H9 (cell line): ENCODE data around the gene DNAI7. TPM values are rescaled to one million over a fixed set of nuclear protein-coding genes. Genes with fewer than 3 reads are reported as not detected.

Experiments used
- DNase-seq: peaks from one replicate; pipeline ENCODE4 v3.0.0-alpha.2; 2017
- H2AFZ ChIP-seq: one replicate; pipeline ENCODE4 v1.6.1; 2013; ENCODE audit warnings: mild to moderate bottlenecking, low read length, control low read depth, moderate library complexity
- H2AK5ac ChIP-seq: 2 replicates; pipeline ENCODE4 v1.6.1; 2013; ENCODE audit warnings: low read length, control low read depth, mixed read lengths; ENCODE audit not compliant: insufficient read length
- H2BK120ac ChIP-seq: one replicate; pipeline ENCODE4 v1.6.1; 2013; ENCODE audit warnings: low read depth, mild to moderate bottlenecking, low read length, control low read depth, inconsistent platforms; ENCODE audit not compliant: poor library complexity, severe bottlenecking
- H2BK12ac ChIP-seq: 2 replicates; pipeline ENCODE4 v1.6.1; 2013; ENCODE audit warnings: low read length, control low read depth, mixed read lengths, low read depth; ENCODE audit not compliant: insufficient read length
- H2BK15ac ChIP-seq: 2 replicates; pipeline ENCODE4 v1.6.1; 2013; ENCODE audit warnings: low read depth, low read length, control low read depth
- H2BK20ac ChIP-seq: one replicate; pipeline ENCODE4 v1.6.1; 2013; ENCODE audit warnings: low read depth, mild to moderate bottlenecking, low read length, control low read depth, inconsistent platforms; ENCODE audit not compliant: poor library complexity, severe bottlenecking
- H2BK5ac ChIP-seq: 2 replicates; pipeline ENCODE4 v1.6.1; 2013; ENCODE audit warnings: low read length, control low read depth, mixed read lengths; ENCODE audit not compliant: insufficient read length
- H3K14ac ChIP-seq: 2 replicates; pipeline ENCODE4 v1.6.1; 2013; ENCODE audit warnings: low read length, control low read depth; ENCODE audit not compliant: insufficient read depth
- H3K18ac ChIP-seq: 2 replicates; pipeline ENCODE4 v1.6.1; 2013; ENCODE audit warnings: low read depth, mild to moderate bottlenecking, mixed read lengths, low read length, control low read depth; ENCODE audit not compliant: insufficient read length
- H3K23ac ChIP-seq: 2 replicates; pipeline ENCODE4 v1.6.1; 2013; ENCODE audit warnings: low read length, control low read depth, mixed read lengths, low read depth; ENCODE audit not compliant: insufficient read length
- H3K23me2 ChIP-seq: 2 replicates; pipeline ENCODE4 v1.6.1; 2013; ENCODE audit warnings: low read depth, mild to moderate bottlenecking, mixed read lengths, low read length, control low read depth; ENCODE audit not compliant: insufficient read length, poor library complexity, severe bottlenecking
- H3K27ac ChIP-seq: 2 replicates; pipeline ENCODE4 v1.5.1; 2013; ENCODE audit warnings: low read length, control low read depth, mixed read lengths, low read depth; ENCODE audit not compliant: insufficient read length
- H3K27me3 ChIP-seq: 2 replicates; pipeline ENCODE4 v1.6.1; 2013; ENCODE audit warnings: low read length, control low read depth, inconsistent platforms; ENCODE audit not compliant: insufficient read depth
- H3K4ac ChIP-seq: 2 replicates; pipeline ENCODE4 v1.6.1; 2013; ENCODE audit warnings: low read depth, mild to moderate bottlenecking, control low read depth, inconsistent platforms, low read length, moderate library complexity
- H3K4me1 ChIP-seq: 2 replicates; pipeline ENCODE4 v1.6.1; 2013; ENCODE audit warnings: low read length, control low read depth, inconsistent platforms; ENCODE audit not compliant: insufficient read depth
- H3K4me2 ChIP-seq: 2 replicates; pipeline ENCODE4 v1.6.1; 2013; ENCODE audit warnings: low read length, control low read depth, mixed read lengths; ENCODE audit not compliant: insufficient read length, insufficient read depth
- H3K56ac ChIP-seq: 2 replicates; pipeline ENCODE4 v1.6.1; 2013; ENCODE audit warnings: low read depth, mild to moderate bottlenecking, mixed read lengths, low read length, control low read depth; ENCODE audit not compliant: insufficient read length
- H3K79me1 ChIP-seq: 2 replicates; pipeline ENCODE4 v1.6.1; 2013; ENCODE audit warnings: low read depth, mild to moderate bottlenecking, moderate library complexity, low read length, control low read depth, inconsistent platforms; ENCODE audit not compliant: insufficient read depth, poor library complexity, severe bottlenecking
- H3K79me2 ChIP-seq: 2 replicates; pipeline ENCODE4 v1.6.1; 2013; ENCODE audit warnings: low read length, control low read depth, inconsistent platforms; ENCODE audit not compliant: insufficient read depth
- H3K9ac ChIP-seq: 2 replicates; pipeline ENCODE4 v1.6.1; 2013; ENCODE audit warnings: low read length, control low read depth, mixed read lengths; ENCODE audit not compliant: insufficient read length; ENCODE audit errors: extremely low read depth
- H3K9me3 ChIP-seq: one replicate; pipeline ENCODE4 v1.6.1; 2013; ENCODE audit warnings: low read depth, low read length, inconsistent platforms; ENCODE audit not compliant: control insufficient read depth
- H3T11ph ChIP-seq: one replicate; pipeline ENCODE4 v1.6.1; 2013; ENCODE audit warnings: mild to moderate bottlenecking, low read length, control low read depth, inconsistent platforms
- H4K20me1 ChIP-seq: one replicate; pipeline ENCODE4 v1.6.1; 2013; ENCODE audit not compliant: control insufficient read depth, insufficient read length, insufficient read depth
- H4K5ac ChIP-seq: 2 replicates; pipeline ENCODE4 v1.6.1; 2013; ENCODE audit warnings: low read depth, mild to moderate bottlenecking, mixed read lengths, low read length, control low read depth; ENCODE audit not compliant: insufficient read length
- H4K8ac ChIP-seq: replicated peaks from 2 replicates; pipeline ENCODE4 v1.6.1; 2013; ENCODE audit warnings: low read length, control low read depth, mixed read lengths, low read depth; ENCODE audit not compliant: insufficient read length
- H4K91ac ChIP-seq: 2 replicates; pipeline ENCODE4 v1.6.1; 2013; ENCODE audit warnings: low read depth, mild to moderate bottlenecking, moderate library complexity, mixed read lengths, low read length, control low read depth; ENCODE audit not compliant: insufficient read length
- H3K27ac Mint-ChIP-seq, 3 experiments: 2 replicates in 2 of 3; 3 replicates in 1 of 3; pipeline ENCODE4 v1.8.0; 2020 to 2021; ENCODE audit warnings: mixed read lengths in 3 of 3, mild to moderate bottlenecking in 1 of 3, moderate library complexity in 1 of 3
- H3K27me3 Mint-ChIP-seq: 2 replicates; pipeline ENCODE4 v1.8.0; 2021; ENCODE audit warnings: low read depth, mild to moderate bottlenecking, moderate library complexity, mixed read lengths
- H3K36me3 Mint-ChIP-seq, 3 experiments: 2 replicates in 2 of 3; 3 replicates in 1 of 3; pipeline ENCODE4 v1.8.0; 2020 to 2021; ENCODE audit warnings: low read depth in 3 of 3, mixed read lengths in 3 of 3; ENCODE audit not compliant: insufficient read depth in 1 of 3
- H3K4me1 Mint-ChIP-seq, 2 experiments: 2 replicates each; pipeline ENCODE4 v1.8.0; 2020; ENCODE audit warnings: mixed read lengths in 2 of 2
- H3K4me3 Mint-ChIP-seq, 2 experiments: 2 replicates in 1 of 2; 3 replicates in 1 of 2; pipeline ENCODE4 v1.8.0; 2020 to 2021; ENCODE audit warnings: mild to moderate bottlenecking in 2 of 2, mixed read lengths in 2 of 2, moderate library complexity in 1 of 2
- H3K9me3 Mint-ChIP-seq, 2 experiments: 2 replicates in 1 of 2; 3 replicates in 1 of 2; pipeline ENCODE4 v1.8.0; 2020; ENCODE audit warnings: mild to moderate bottlenecking in 2 of 2, mixed read lengths in 2 of 2, moderate library complexity in 1 of 2
- total RNA-seq: library from RNA; stranded (reverse); gene quantifications from 2 replicates; pipeline ENCODE4 v1.2.1, GENCODE V29; 2021
- TF ChIP-seq, protein P1 (sequence below): fragments of 200-600 bp; sonication (generic); conservative IDR thresholded peaks from 3 replicates; pipeline ENCODE4 v1.8.0; 2021; ENCODE audit warnings: antibody characterized with exemption, mild to moderate bottlenecking

Gene DNAI7
- total RNA-seq, 1 experiment from 2014 or later, result not detected

DNA sequence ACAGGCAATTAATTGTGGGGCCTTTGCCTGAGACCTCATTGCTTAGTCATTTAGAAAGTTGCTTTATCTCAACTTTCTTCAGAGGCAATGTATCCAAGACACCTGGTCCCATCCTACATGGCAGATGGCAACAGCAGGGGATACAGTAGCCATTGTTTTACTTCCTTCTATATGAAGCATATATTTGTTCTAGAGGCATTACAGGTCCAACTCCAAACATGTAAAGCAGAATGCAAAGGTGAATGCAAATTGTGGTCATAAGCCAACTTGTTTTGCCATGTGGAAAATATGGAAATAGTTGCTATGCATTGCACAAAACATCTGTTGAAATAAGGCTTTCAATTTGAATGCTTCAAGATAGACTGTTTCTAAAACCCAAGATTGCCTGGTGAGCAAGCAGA, 136.3 kb downstream of the DNAI7 start:
- Histone ChIP-seq H2BK120ac (no peak overlapping the region), H3K27ac (no peak overlapping the region), H2BK15ac (no peak overlapping the region), H3T11ph (no peak overlapping the region), H3K79me2 (no peaks in the 10 kb centered on the region), H3K4me1 (no peaks in the 10 kb centered on the region; the same call in 1 of the 2 replicates), H2AFZ (no peak overlapping the region), H4K20me1 (no peaks in the 10 kb centered on the region), H3K18ac (no peak overlapping the region), H2BK20ac (no peak overlapping the region), H2BK5ac (no peak overlapping the region), H3K23me2 (no peaks in the 10 kb centered on the region), H2BK12ac (no peak overlapping the region), H3K9me3 (no peaks in the 10 kb centered on the region), H3K9ac (no peak overlapping the region), H4K8ac (no peak overlapping the region), H3K27me3 (no peaks in the 10 kb centered on the region), H3K56ac (no peak overlapping the region), H3K4me2 (no peak overlapping the region), H4K91ac (no peak overlapping the region), H2AK5ac (no peak overlapping the region), H3K23ac (no peak overlapping the region), H3K4ac (no peak overlapping the region), H3K14ac (no peak overlapping the region), H3K79me1 (no peaks in the 10 kb centered on the region), H4K5ac (no peak overlapping the region)
- H3K27me3 Mint-ChIP-seq, result no peaks in the 10 kb centered on the region; the same call in 1 of the 2 replicates
- TF ChIP-seq, protein P1, sequence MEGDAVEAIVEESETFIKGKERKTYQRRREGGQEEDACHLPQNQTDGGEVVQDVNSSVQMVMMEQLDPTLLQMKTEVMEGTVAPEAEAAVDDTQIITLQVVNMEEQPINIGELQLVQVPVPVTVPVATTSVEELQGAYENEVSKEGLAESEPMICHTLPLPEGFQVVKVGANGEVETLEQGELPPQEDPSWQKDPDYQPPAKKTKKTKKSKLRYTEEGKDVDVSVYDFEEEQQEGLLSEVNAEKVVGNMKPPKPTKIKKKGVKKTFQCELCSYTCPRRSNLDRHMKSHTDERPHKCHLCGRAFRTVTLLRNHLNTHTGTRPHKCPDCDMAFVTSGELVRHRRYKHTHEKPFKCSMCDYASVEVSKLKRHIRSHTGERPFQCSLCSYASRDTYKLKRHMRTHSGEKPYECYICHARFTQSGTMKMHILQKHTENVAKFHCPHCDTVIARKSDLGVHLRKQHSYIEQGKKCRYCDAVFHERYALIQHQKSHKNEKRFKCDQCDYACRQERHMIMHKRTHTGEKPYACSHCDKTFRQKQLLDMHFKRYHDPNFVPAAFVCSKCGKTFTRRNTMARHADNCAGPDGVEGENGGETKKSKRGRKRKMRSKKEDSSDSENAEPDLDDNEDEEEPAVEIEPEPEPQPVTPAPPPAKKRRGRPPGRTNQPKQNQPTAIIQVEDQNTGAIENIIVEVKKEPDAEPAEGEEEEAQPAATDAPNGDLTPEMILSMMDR, result no peak
- H3K4me1 Mint-ChIP-seq, result peaks cover 7 to 9% of the 10 kb centered on the region in 2 experiments
- no peak overlapping the region for H3K27ac Mint-ChIP-seq
- no peak overlapping the region for H3K4me3 Mint-ChIP-seq
- H3K9me3 Mint-ChIP-seq, result no peaks in the 10 kb centered on the region
- no peak for DNase-seq
- H3K36me3 Mint-ChIP-seq, result no peaks in the 10 kb centered on the region

Other genes with a start within 250 kb of the DNAI7 start
- 224 and 244 TPM in 2 replicates for gene BCAT1, start 246.1 kb downstream of the DNAI7 start, total RNA-seq
- gene ETFRF1, start 77 bp upstream of the DNAI7 start, total RNA-seq, result 7.6 and 8.7 TPM in 2 replicates
- gene KRAS, start 55.8 kb upstream of the DNAI7 start, total RNA-seq, result 46.3 and 47.5 TPM in 2 replicates